Measurements from ENCODE around the gene ELOVL6. TPM values are rescaled to one million over a fixed set of nuclear protein-coding genes. Genes with fewer than 3 reads are reported as not detected.
A peak's percentile ranks its signal among the peaks of the same experiment; 100 is the strongest.

Gene ELOVL6
- total and polyA plus RNA-seq, 10 of the 15 experiments (the other 5 are each of a cell fraction or from before 2014, with no cell fraction given): 3.9 to 33.5 (median 8.1) TPM

GRCh38 chr4:110034026-110034393, 164.4 kb downstream of the ELOVL6 start (continued):
- peak; percentile 91 for TF ChIP-seq BCL11A (IDR thresholded peaks at IDR 0.05; ENCODE audit: low read depth, low read length)
- no peak for TF ChIP-seq SIN3A (IDR thresholded peaks at IDR 0.05; ENCODE audit: low read depth, low read length)
- TF ChIP-seq, protein P1, sequence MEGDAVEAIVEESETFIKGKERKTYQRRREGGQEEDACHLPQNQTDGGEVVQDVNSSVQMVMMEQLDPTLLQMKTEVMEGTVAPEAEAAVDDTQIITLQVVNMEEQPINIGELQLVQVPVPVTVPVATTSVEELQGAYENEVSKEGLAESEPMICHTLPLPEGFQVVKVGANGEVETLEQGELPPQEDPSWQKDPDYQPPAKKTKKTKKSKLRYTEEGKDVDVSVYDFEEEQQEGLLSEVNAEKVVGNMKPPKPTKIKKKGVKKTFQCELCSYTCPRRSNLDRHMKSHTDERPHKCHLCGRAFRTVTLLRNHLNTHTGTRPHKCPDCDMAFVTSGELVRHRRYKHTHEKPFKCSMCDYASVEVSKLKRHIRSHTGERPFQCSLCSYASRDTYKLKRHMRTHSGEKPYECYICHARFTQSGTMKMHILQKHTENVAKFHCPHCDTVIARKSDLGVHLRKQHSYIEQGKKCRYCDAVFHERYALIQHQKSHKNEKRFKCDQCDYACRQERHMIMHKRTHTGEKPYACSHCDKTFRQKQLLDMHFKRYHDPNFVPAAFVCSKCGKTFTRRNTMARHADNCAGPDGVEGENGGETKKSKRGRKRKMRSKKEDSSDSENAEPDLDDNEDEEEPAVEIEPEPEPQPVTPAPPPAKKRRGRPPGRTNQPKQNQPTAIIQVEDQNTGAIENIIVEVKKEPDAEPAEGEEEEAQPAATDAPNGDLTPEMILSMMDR (IDR thresholded peaks at IDR 0.05 in 2 of 3, conservative IDR thresholded peaks at IDR 0.05 in 1 of 3; ENCODE audit: control insufficient read depth in 2 of 3, extremely low read depth in 1 of 3, insufficient read depth in 1 of 3, low read depth in 3 of 3, low read length in 3 of 3): no peak
- 0 out of 4 replicates have a peak, but pooled peaks of 1 of the 2 experiments have one; percentile 17 for TF ChIP-seq SRF (IDR thresholded peaks at IDR 0.05; ENCODE audit: low read depth in 2 of 2, low read length in 2 of 2)
- TF ChIP-seq SIX5 (IDR thresholded peaks at IDR 0.05; ENCODE audit: low read depth, low read length, severe bottlenecking): no peak
- no peak for TF ChIP-seq EGR1 (IDR thresholded peaks at IDR 0.05; ENCODE audit: borderline replicate concordance in 1 of 2, low read depth in 2 of 2, low read length in 2 of 2)
- TF ChIP-seq BMI1 (IDR thresholded peaks at IDR 0.05; ENCODE audit: borderline replicate concordance): peak; percentile 59; the same call in 1 of the 2 replicates
- 0 out of 2 replicates have a peak, but pooled peaks have one; percentile 46 for TF ChIP-seq GATAD2B (conservative IDR thresholded peaks at IDR 0.05; ENCODE audit: low read depth)
- TF ChIP-seq, protein P2, sequence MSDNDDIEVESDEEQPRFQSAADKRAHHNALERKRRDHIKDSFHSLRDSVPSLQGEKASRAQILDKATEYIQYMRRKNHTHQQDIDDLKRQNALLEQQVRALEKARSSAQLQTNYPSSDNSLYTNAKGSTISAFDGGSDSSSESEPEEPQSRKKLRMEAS (IDR thresholded peaks at IDR 0.05; ENCODE audit: low read depth, low read length): no peak
- TF ChIP-seq, protein P3, sequence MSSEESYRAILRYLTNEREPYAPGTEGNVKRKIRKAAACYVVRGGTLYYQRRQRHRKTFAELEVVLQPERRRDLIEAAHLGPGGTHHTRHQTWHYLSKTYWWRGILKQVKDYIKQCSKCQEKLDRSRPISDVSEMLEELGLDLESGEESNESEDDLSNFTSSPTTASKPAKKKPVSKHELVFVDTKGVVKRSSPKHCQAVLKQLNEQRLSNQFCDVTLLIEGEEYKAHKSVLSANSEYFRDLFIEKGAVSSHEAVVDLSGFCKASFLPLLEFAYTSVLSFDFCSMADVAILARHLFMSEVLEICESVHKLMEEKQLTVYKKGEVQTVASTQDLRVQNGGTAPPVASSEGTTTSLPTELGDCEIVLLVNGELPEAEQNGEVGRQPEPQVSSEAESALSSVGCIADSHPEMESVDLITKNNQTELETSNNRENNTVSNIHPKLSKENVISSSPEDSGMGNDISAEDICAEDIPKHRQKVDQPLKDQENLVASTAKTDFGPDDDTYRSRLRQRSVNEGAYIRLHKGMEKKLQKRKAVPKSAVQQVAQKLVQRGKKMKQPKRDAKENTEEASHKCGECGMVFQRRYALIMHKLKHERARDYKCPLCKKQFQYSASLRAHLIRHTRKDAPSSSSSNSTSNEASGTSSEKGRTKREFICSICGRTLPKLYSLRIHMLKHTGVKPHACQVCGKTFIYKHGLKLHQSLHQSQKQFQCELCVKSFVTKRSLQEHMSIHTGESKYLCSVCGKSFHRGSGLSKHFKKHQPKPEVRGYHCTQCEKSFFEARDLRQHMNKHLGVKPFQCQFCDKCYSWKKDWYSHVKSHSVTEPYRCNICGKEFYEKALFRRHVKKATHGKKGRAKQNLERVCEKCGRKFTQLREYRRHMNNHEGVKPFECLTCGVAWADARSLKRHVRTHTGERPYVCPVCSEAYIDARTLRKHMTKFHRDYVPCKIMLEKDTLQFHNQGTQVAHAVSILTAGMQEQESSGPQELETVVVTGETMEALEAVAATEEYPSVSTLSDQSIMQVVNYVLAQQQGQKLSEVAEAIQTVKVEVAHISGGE (CRISPR knock-in tag; IDR thresholded peaks at IDR 0.05): no peak
- TF ChIP-seq IKZF2 (IDR thresholded peaks at IDR 0.05): peak; percentile 81 to 86
- 0 out of 4 replicates have a peak, but pooled peaks of 1 of the 2 experiments have one; percentile 24 for TF ChIP-seq BHLHE40 (IDR thresholded peaks at IDR 0.05; ENCODE audit: borderline replicate concordance in 1 of 2, low read depth in 2 of 2, low read length in 1 of 2)
- peak; percentile 59; the same call in 1 of the 2 replicates for TF ChIP-seq IRF4 (IDR thresholded peaks at IDR 0.05; ENCODE audit: low read depth, low read length)
- TF ChIP-seq TCF12 (IDR thresholded peaks at IDR 0.05; ENCODE audit: low read depth, low read length): no peak
- TF ChIP-seq JUNB (IDR thresholded peaks at IDR 0.05): peak; percentile 19; the same call in 1 of the 2 replicates
- peak in 1 of 2 experiments; percentile 76; a peak in 2 of 4 replicates for TF ChIP-seq ETV6 (conservative IDR thresholded peaks at IDR 0.05 in 1 of 2, IDR thresholded peaks at IDR 0.05 in 1 of 2; ENCODE audit: borderline replicate concordance in 1 of 2, low read depth in 1 of 2)
- peak; percentile 58 to 77; a peak in 3 of 4 replicates for TF ChIP-seq EP300 (IDR thresholded peaks at IDR 0.05; ENCODE audit: borderline replicate concordance in 1 of 2, control insufficient read depth in 1 of 2, low read depth in 2 of 2, low read length in 2 of 2)
- peak; percentile 56 for TF ChIP-seq NR2F1 (conservative IDR thresholded peaks at IDR 0.05)
- TF ChIP-seq SPI1 (IDR thresholded peaks at IDR 0.05; ENCODE audit: borderline replicate concordance, insufficient read depth, low read depth, low read length): peak; percentile 83
- TF ChIP-seq, protein P4, sequence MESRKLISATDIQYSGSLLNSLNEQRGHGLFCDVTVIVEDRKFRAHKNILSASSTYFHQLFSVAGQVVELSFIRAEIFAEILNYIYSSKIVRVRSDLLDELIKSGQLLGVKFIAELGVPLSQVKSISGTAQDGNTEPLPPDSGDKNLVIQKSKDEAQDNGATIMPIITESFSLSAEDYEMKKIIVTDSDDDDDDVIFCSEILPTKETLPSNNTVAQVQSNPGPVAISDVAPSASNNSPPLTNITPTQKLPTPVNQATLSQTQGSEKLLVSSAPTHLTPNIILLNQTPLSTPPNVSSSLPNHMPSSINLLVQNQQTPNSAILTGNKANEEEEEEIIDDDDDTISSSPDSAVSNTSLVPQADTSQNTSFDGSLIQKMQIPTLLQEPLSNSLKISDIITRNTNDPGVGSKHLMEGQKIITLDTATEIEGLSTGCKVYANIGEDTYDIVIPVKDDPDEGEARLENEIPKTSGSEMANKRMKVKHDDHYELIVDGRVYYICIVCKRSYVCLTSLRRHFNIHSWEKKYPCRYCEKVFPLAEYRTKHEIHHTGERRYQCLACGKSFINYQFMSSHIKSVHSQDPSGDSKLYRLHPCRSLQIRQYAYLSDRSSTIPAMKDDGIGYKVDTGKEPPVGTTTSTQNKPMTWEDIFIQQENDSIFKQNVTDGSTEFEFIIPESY (IDR thresholded peaks at IDR 0.05): no peak
- TF ChIP-seq SMAD1 (IDR thresholded peaks at IDR 0.05; ENCODE audit: low read depth, partially characterized antibody): no peak
